ENCODE data around the gene RTN1.

GRCh38 chr14:59785629-59786028 lies 84.9 kb downstream of the RTN1 start:
- TF ChIP-seq CTCF (IDR thresholded peaks at IDR 0.05; ENCODE audit: insufficient read depth, low read length, poor library complexity, severe bottlenecking), result no peak
- no peak for TF ChIP-seq EZH2phosphoT487 (conservative IDR thresholded peaks at IDR 0.05; ENCODE audit: low read length)
